Activated CD4-positive, alpha-beta memory T cell treated with anti-CD3 and anti-CD28 coated beads, Interleukin-2, amount 10 ng/mL, durations not matched to agents 7 days and 5 days (primary cell): ENCODE measurements around the gene MRPS11. TPM values are rescaled to one million over a fixed set of nuclear protein-coding genes. Genes with fewer than 3 reads are reported as not detected.
"Not testable (repeated sequence)": the region's sequence is repeated elsewhere in the genome, so short reads cannot be mapped to it uniquely, and the experiment has no call there.

Experiments
- CTCF ChIA-PET: fragments of 350-600 bp; sonication (Branson Sonifier 250); formaldehyde crosslinking; loops from one replicate; lab custom pipeline; 2021; ENCODE audit warnings: antibody characterized with exemption, inconsistent platforms; lab: Charles Lee
- POLR2A ChIA-PET: fragments of 350-600 bp; sonication (Branson Sonifier 250); formaldehyde crosslinking; loops from one replicate; lab custom pipeline; 2021; ENCODE audit warnings: antibody characterized with exemption; lab: Charles Lee
- DNase-seq: peaks from one replicate; pipeline ENCODE4 v3.0.0-alpha.2; 2020
- H3K27ac Mint-ChIP-seq: one replicate; pipeline ENCODE4 v1.8.0; 2021; ENCODE audit warnings: mild to moderate bottlenecking, mixed read lengths
- H3K27me3 Mint-ChIP-seq: one replicate; pipeline ENCODE4 v1.8.0; 2021; ENCODE audit warnings: mixed read lengths
- H3K36me3 Mint-ChIP-seq: one replicate; pipeline ENCODE4 v1.8.0; 2021; ENCODE audit warnings: low read depth, mixed read lengths
- H3K4me1 Mint-ChIP-seq: one replicate; pipeline ENCODE4 v1.8.0; 2021; ENCODE audit warnings: mixed read lengths
- H3K4me3 Mint-ChIP-seq: one replicate; pipeline ENCODE4 v1.8.0; 2021; ENCODE audit warnings: mild to moderate bottlenecking, mixed read lengths
- H3K9me3 Mint-ChIP-seq: one replicate; pipeline ENCODE4 v1.8.0; 2021; ENCODE audit warnings: mixed read lengths
- total RNA-seq, 2 experiments: library from RNA; stranded (reverse); gene quantifications; one replicate each; pipeline ENCODE4 v1.2.3, GENCODE V29; 2021

MRPS11 gene
- total RNA-seq, 2 experiments from 2014 or later, result 48.5 to 50.3 TPM

- no peaks in the 10 kb centered on the region for H3K27me3 Mint-ChIP-seq
- peaks cover 36% of the 10 kb centered on the region for H3K4me1 Mint-ChIP-seq
- POLR2A ChIA-PET, result interaction anchor here (0.9 to 1.5 kb wide), 2 partner anchors 9 to 165 kb away, joined by 4 read pairs; no protein-coding TSS in a partner anchor
- H3K4me3 Mint-ChIP-seq, result peak overlapping the region; percentile 87
- CTCF ChIA-PET, result interaction anchor here (1.3 to 5.3 kb wide), 3 partner anchors 10 to 369 kb away, joined by 3 to 30 read pairs (median 17); no protein-coding TSS in a partner anchor
- peaks cover 27% of the 10 kb centered on the region for H3K36me3 Mint-ChIP-seq
- DNase-seq, result no peak
- H3K27ac Mint-ChIP-seq, result no peak overlapping the region
- H3K9me3 Mint-ChIP-seq, result no peaks in the 10 kb centered on the region
Measured at GRCh38 chr15:88465633-88466224, 1.8 kb upstream of the MRPS11 start.

- Mint-ChIP-seq H3K9me3 (no peaks in the 10 kb centered on the region), H3K27me3 (no peaks in the 10 kb centered on the region), H3K4me3 (peak overlapping the region; percentile 87), H3K36me3 (peaks cover 31% of the 10 kb centered on the region), H3K27ac (peak overlapping the region; percentile 93), H3K4me1 (peaks cover 42% of the 10 kb centered on the region)
- POLR2A ChIA-PET, result interaction anchor here (1.0 to 2.0 kb wide), 9 partner anchors 10 to 620 kb away, joined by 3 to 22 read pairs (median 3); partner anchors contain the start of gene ABHD2
- CTCF ChIA-PET, result interaction anchor here (1.0 to 5.3 kb wide), 6 partner anchors 13 to 437 kb away, joined by 3 to 30 read pairs (median 8); partner anchors contain the start of gene AEN
- DNase-seq, result no peak
Measured at GRCh38 chr15:88467935-88468528, 524 bp downstream of the MRPS11 start.

- POLR2A ChIA-PET, result interaction anchor here (1.9 kb wide), 1 partner anchor 153 kb away, joined by 11 read pairs; no protein-coding TSS in a partner anchor
- peak overlapping the region; percentile 87 for H3K4me3 Mint-ChIP-seq
- H3K36me3 Mint-ChIP-seq, result peaks cover 31% of the 10 kb centered on the region
- not testable (repeated sequence) for H3K9me3 Mint-ChIP-seq, H3K27ac Mint-ChIP-seq, DNase-seq, H3K27me3 Mint-ChIP-seq
- CTCF ChIA-PET, result interaction anchor here (1.2 to 4.3 kb wide), 3 partner anchors 14 to 156 kb away, joined by 5 to 17 read pairs (median 5); no protein-coding TSS in a partner anchor
- peaks cover 42% of the 10 kb centered on the region for H3K4me1 Mint-ChIP-seq
Measured at GRCh38 chr15:88468721-88469120, 1.2 kb downstream of the MRPS11 start.

GRCh38 chr15:88469321-88469720 is 1.8 kb downstream of the MRPS11 start:
- H3K27ac Mint-ChIP-seq, result no peak overlapping the region
- DNase-seq, result no peak
- H3K4me1 Mint-ChIP-seq, result peaks cover 39% of the 10 kb centered on the region
- H3K4me3 Mint-ChIP-seq, result no peak overlapping the region
- ChIA-PET POLR2A (no interaction called here), CTCF (interaction anchor here (1.2 to 4.3 kb wide), 2 partner anchors 14 to 18 kb away, joined by 5 to 17 read pairs; no protein-coding TSS in a partner anchor)
- H3K36me3 Mint-ChIP-seq, result peaks cover 30% of the 10 kb centered on the region
- H3K27me3 Mint-ChIP-seq, result no peaks in the 10 kb centered on the region
- no peaks in the 10 kb centered on the region for H3K9me3 Mint-ChIP-seq

GRCh38 chr15:88470625-88471372 is 3.3 kb downstream of the MRPS11 start:
- no peak for DNase-seq
- Mint-ChIP-seq H3K9me3 (no peaks in the 10 kb centered on the region), H3K27ac (no peak overlapping the region), H3K27me3 (no peaks in the 10 kb centered on the region), H3K4me3 (no peak overlapping the region), H3K36me3 (peaks cover 34% of the 10 kb centered on the region), H3K4me1 (peaks cover 30% of the 10 kb centered on the region)
- ChIA-PET CTCF (interaction anchor here (0.5 to 1.8 kb wide), 2 partner anchors 16 to 31 kb away, joined by 3 to 4 read pairs; no protein-coding TSS in a partner anchor), POLR2A (no interaction called here)

- CTCF ChIA-PET, result no interaction called here
- POLR2A ChIA-PET, result interaction anchor here (1.3 kb wide), 1 partner anchor 149 kb away, joined by 3 read pairs; the partner anchor contains the start of gene AEN
- no peak overlapping the region for H3K27ac Mint-ChIP-seq
- H3K4me3 Mint-ChIP-seq, result no peak overlapping the region
- H3K27me3 Mint-ChIP-seq, result no peaks in the 10 kb centered on the region
- H3K4me1 Mint-ChIP-seq, result peaks cover 18% of the 10 kb centered on the region
- no peak for DNase-seq
- H3K36me3 Mint-ChIP-seq, result peaks cover 39% of the 10 kb centered on the region
- H3K9me3 Mint-ChIP-seq, result no peaks in the 10 kb centered on the region
Measured at GRCh38 chr15:88472225-88472624, 4.7 kb downstream of the MRPS11 start.

- peaks cover 38% of the 10 kb centered on the region for H3K36me3 Mint-ChIP-seq
- POLR2A ChIA-PET, H3K4me1 Mint-ChIP-seq, H3K27me3 Mint-ChIP-seq, DNase-seq, H3K9me3 Mint-ChIP-seq, H3K4me3 Mint-ChIP-seq, H3K27ac Mint-ChIP-seq: not testable (repeated sequence)
- CTCF ChIA-PET, result interaction anchor here (2.0 kb wide), 1 partner anchor 18 kb away, joined by 7 read pairs; no protein-coding TSS in a partner anchor
Measured at GRCh38 chr15:88473661-88474293, 6.3 kb downstream of the MRPS11 start.

- ChIA-PET POLR2A (no interaction called here), CTCF (interaction anchor here (0.6 to 1.5 kb wide), 4 partner anchors 10 to 358 kb away, joined by 3 to 4 read pairs (median 4); partner anchors contain the start of genes MRPL46 and MRPS11)
- DNase-seq, result no peak
- peaks cover 38% of the 10 kb centered on the region for H3K36me3 Mint-ChIP-seq
- peaks cover 6% of the 10 kb centered on the region for H3K4me1 Mint-ChIP-seq
- H3K9me3 Mint-ChIP-seq, result no peaks in the 10 kb centered on the region
- no peak overlapping the region for H3K4me3 Mint-ChIP-seq
- H3K27ac Mint-ChIP-seq, result no peak overlapping the region
- H3K27me3 Mint-ChIP-seq, result no peaks in the 10 kb centered on the region
Measured at GRCh38 chr15:88476635-88477060, 9.1 kb downstream of the MRPS11 start.

GRCh38 chr15:88477126-88477525 is 9.6 kb downstream of the MRPS11 start:
- DNase-seq, result no peak
- H3K9me3 Mint-ChIP-seq, result no peaks in the 10 kb centered on the region
- peaks cover 2% of the 10 kb centered on the region for H3K4me1 Mint-ChIP-seq
- POLR2A ChIA-PET, result no interaction called here
- peaks cover 37% of the 10 kb centered on the region for H3K36me3 Mint-ChIP-seq
- H3K4me3 Mint-ChIP-seq, result no peak overlapping the region
- no peaks in the 10 kb centered on the region for H3K27me3 Mint-ChIP-seq
- no peak overlapping the region for H3K27ac Mint-ChIP-seq
- CTCF ChIA-PET, result interaction anchor here (0.6 to 1.5 kb wide), 4 partner anchors 10 to 358 kb away, joined by 3 to 4 read pairs (median 4); partner anchors contain the start of genes MRPL46 and MRPS11

- H3K9me3 Mint-ChIP-seq, result no peaks in the 10 kb centered on the region
- DNase-seq, result no peak
- no peak overlapping the region for H3K27ac Mint-ChIP-seq
- H3K4me3 Mint-ChIP-seq, result no peak overlapping the region
- peaks cover 30% of the 10 kb centered on the region for H3K36me3 Mint-ChIP-seq
- no peaks in the 10 kb centered on the region for H3K4me1 Mint-ChIP-seq
- ChIA-PET POLR2A (interaction anchor here (0.7 to 0.8 kb wide), 2 partner anchors 11 to 186 kb away, joined by 3 read pairs; partner anchors contain the start of genes MRPL46 and MRPS11), CTCF (interaction anchor here (1.5 kb wide), 2 partner anchors 11 to 357 kb away, joined by 3 to 4 read pairs; partner anchors contain the start of genes MRPL46 and MRPS11)
- H3K27me3 Mint-ChIP-seq, result no peaks in the 10 kb centered on the region
Measured at GRCh38 chr15:88477904-88478303, 10.4 kb downstream of the MRPS11 start.

- no peak overlapping the region for H3K27ac Mint-ChIP-seq
- H3K9me3 Mint-ChIP-seq, result no peaks in the 10 kb centered on the region
- H3K4me3 Mint-ChIP-seq, result no peak overlapping the region
- CTCF ChIA-PET, result no interaction called here
- DNase-seq, result no peak
- peaks cover 21% of the 10 kb centered on the region for H3K36me3 Mint-ChIP-seq
- no peaks in the 10 kb centered on the region for H3K4me1 Mint-ChIP-seq
- no peaks in the 10 kb centered on the region for H3K27me3 Mint-ChIP-seq
- POLR2A ChIA-PET, result no interaction called here
Measured at GRCh38 chr15:88479169-88479568, 11.7 kb downstream of the MRPS11 start.

- CTCF ChIA-PET, result no interaction called here
- H3K9me3 Mint-ChIP-seq, result no peaks in the 10 kb centered on the region
- no peaks in the 10 kb centered on the region for H3K27me3 Mint-ChIP-seq
- no peak for DNase-seq
- H3K27ac Mint-ChIP-seq, result no peak overlapping the region
- H3K4me1 Mint-ChIP-seq, result no peaks in the 10 kb centered on the region
- POLR2A ChIA-PET, result no interaction called here
- H3K36me3 Mint-ChIP-seq, result peaks cover 13% of the 10 kb centered on the region
- no peak overlapping the region for H3K4me3 Mint-ChIP-seq
Measured at GRCh38 chr15:88480981-88481380, 13.5 kb downstream of the MRPS11 start.
